ENCODE measurements around the gene ABL1.
A peak's percentile ranks its signal among the peaks of the same experiment; 100 is the strongest.
"Not testable (repeated sequence)": the region's sequence is repeated elsewhere in the genome, so short reads cannot be mapped to it uniquely, and the experiment has no call there.

Gene ABL1

GRCh38 chr9:130908878-130909355, 73.9 kb downstream of the ABL1 start:
- no peak overlapping the region for H3K4me3 ChIP-seq (ENCODE audit: low read length)
- no peak for DNase-seq (ENCODE audit: low read depth)
- TF ChIP-seq, protein P1, sequence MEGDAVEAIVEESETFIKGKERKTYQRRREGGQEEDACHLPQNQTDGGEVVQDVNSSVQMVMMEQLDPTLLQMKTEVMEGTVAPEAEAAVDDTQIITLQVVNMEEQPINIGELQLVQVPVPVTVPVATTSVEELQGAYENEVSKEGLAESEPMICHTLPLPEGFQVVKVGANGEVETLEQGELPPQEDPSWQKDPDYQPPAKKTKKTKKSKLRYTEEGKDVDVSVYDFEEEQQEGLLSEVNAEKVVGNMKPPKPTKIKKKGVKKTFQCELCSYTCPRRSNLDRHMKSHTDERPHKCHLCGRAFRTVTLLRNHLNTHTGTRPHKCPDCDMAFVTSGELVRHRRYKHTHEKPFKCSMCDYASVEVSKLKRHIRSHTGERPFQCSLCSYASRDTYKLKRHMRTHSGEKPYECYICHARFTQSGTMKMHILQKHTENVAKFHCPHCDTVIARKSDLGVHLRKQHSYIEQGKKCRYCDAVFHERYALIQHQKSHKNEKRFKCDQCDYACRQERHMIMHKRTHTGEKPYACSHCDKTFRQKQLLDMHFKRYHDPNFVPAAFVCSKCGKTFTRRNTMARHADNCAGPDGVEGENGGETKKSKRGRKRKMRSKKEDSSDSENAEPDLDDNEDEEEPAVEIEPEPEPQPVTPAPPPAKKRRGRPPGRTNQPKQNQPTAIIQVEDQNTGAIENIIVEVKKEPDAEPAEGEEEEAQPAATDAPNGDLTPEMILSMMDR (conservative IDR thresholded peaks at IDR 0.05; ENCODE audit: low read depth, low read length) = no peak

DNA sequence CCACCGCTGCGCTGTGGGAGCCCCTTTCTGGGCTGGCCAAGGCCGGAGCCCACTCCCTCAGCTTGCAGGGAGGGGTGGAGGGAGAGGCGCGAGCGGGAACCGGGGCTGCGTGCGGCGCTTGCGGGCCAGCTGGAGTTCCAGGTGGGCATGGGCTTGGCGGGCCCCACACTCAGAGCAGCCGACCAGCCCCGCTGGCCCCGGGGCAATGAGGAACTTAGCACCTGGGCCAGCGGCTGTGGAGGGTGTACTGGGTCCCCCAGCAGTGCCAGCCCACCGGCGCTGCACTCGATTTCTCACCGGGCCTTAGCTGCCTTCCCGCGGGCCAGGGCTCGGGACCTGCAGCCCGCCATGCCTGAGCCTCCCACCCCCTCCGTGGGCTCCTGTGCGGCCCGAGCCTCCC, 75.0 kb downstream of the ABL1 start:
- H3K4me3 ChIP-seq (ENCODE audit: low read length); DNase-seq (ENCODE audit: low read depth): not testable (repeated sequence)

DNA sequence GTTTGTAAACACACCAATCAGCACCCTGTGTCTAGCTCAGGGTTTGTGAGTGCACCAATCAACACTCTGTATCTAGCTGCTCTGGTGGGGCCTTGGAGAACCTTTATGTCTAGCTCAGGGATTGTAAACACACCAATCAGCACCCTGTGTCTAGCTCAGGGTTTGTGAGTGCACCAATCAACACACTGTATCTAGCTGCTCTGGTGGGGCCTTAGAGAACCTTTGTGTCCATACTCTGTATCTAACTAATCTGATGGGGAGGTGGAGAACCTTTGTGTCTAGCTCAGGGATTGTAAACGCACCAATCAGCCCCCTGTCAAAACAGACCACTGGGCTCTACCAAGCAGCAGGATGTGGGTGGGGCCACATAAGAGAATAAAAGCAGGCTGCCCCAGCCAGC, 75.6 kb downstream of the ABL1 start:
- DNase-seq (ENCODE audit: low read depth); H3K4me3 ChIP-seq (ENCODE audit: low read length): not testable (repeated sequence)

GRCh38 chr9:130911254-130912049, 76.4 kb downstream of the ABL1 start:
- TF ChIP-seq, protein P1 (conservative IDR thresholded peaks at IDR 0.05; ENCODE audit: low read depth, low read length) = no peak
- no peak overlapping the region for H3K4me3 ChIP-seq (ENCODE audit: low read length)
- DNase-seq (ENCODE audit: low read depth) = no peak

- TF ChIP-seq, protein P1 (conservative IDR thresholded peaks at IDR 0.05; ENCODE audit: low read depth, low read length) = no peak
- peak; percentile 67 for DNase-seq (ENCODE audit: low read depth)
- no peak overlapping the region for H3K4me3 ChIP-seq (ENCODE audit: low read length)
Observed at GRCh38 chr9:130912932-130913598, 78.0 kb downstream of the ABL1 start.

GRCh38 chr9:130913599-130914416, 78.8 kb downstream of the ABL1 start:
- TF ChIP-seq, protein P1 (conservative IDR thresholded peaks at IDR 0.05; ENCODE audit: low read depth, low read length) = no peak
- no peak for DNase-seq (ENCODE audit: low read depth)
- H3K4me3 ChIP-seq (ENCODE audit: low read length) = no peak overlapping the region

DNA sequence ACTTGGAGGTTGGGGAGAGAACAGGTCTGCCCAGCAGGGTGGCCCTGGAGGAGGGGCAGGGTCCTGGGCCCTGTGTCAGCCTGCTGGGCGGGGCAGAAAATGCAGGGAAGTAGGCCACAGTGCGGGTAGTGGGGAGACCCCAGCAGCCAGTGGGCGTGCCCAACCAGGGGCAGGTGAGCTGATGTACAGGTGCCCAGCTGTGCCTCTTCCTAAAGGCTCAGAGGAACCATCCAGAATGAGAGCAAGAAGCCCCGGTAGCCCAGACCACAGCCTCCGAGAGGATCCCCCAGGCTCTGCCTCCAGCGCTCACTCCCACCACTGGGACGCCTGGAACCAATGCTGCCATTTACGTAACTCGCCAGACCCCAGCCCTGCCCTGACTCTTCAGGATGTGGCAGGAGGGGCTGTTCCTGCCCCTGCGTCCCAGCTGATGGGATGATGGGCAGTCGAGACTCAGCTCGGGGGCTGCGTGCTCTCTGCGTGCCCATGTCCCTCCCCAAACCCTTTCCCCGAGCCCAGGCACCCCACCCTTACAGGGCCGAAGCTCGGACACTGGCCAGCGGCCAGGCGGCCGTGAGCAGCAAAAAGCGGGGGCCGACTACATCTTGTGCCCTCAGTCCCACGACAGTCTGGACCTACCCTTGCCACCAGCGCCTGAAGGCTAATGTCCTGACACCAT, 79.5 kb downstream of the ABL1 start:
- H3K4me3 ChIP-seq (ENCODE audit: low read length) = no peak overlapping the region
- TF ChIP-seq, protein P1 (conservative IDR thresholded peaks at IDR 0.05; ENCODE audit: low read depth, low read length) = no peak
- DNase-seq (ENCODE audit: low read depth) = no peak
